Stimulated activated CD8-positive, alpha-beta memory T cell treated with anti-CD3 and anti-CD28 coated beads, Interleukin-4, amount 100 ng/mL, for 4 hours (primary cell): Measurements from ENCODE around the gene FAM180A.
"Not testable (repeated sequence)": the region's sequence is repeated elsewhere in the genome, so short reads cannot be mapped to it uniquely, and the experiment has no call there.

Source experiments
- DNase-seq, 2 donors: peaks; one replicate each; pipeline ENCODE4 v3.0.0-alpha.2; 2020; ENCODE audit warnings: low read depth in 2 of 2, low spot score in 1 of 2

FAM180A gene

GRCh38 chr7:135715055-135715522 lies 33.5 kb downstream of the FAM180A start:
- DNase-seq, result no peak

- no peak for DNase-seq
Observed at GRCh38 chr7:135714534-135715009, 34.0 kb downstream of the FAM180A start.

- DNase-seq, result no peak
Observed at GRCh38 chr7:135713836-135714470, 34.7 kb downstream of the FAM180A start.

- DNase-seq, result no peak
Observed at GRCh38 chr7:135712796-135713195, 35.8 kb downstream of the FAM180A start.

GRCh38 chr7:135712182-135712782 lies 36.3 kb downstream of the FAM180A start:
- no peak for DNase-seq

- DNase-seq, result no peak
Observed at GRCh38 chr7:135711139-135711469, 37.5 kb downstream of the FAM180A start.

GRCh38 chr7:135710417-135711138 lies 38.0 kb downstream of the FAM180A start:
- DNase-seq, result no peak

- DNase-seq, result no peak
Observed at GRCh38 chr7:135709508-135709907, 39.1 kb downstream of the FAM180A start.

GRCh38 chr7:135708041-135708440 lies 40.6 kb downstream of the FAM180A start:
- no peak for DNase-seq

- no peak for DNase-seq
Observed at GRCh38 chr7:135707570-135707966, 41.0 kb downstream of the FAM180A start.

GRCh38 chr7:135706858-135707569 lies 41.6 kb downstream of the FAM180A start:
- DNase-seq, result no peak

GRCh38 chr7:135706038-135706742 lies 42.4 kb downstream of the FAM180A start:
- no peak for DNase-seq

- no peak for DNase-seq
Observed at GRCh38 chr7:135704698-135705097, 43.9 kb downstream of the FAM180A start.

- no peak for DNase-seq
Observed at GRCh38 chr7:135704074-135704473, 44.5 kb downstream of the FAM180A start.

GRCh38 chr7:135697276-135698049 lies 51.1 kb downstream of the FAM180A start:
- no peak for DNase-seq

- no peak for DNase-seq
Observed at GRCh38 chr7:135693558-135693957, 55.1 kb downstream of the FAM180A start.

- DNase-seq, result not testable (repeated sequence)
Observed at GRCh38 chr7:135692606-135693005, 56.0 kb downstream of the FAM180A start.

GRCh38 chr7:135692055-135692454 lies 56.6 kb downstream of the FAM180A start:
- DNase-seq, result no peak

GRCh38 chr7:135690566-135690965 lies 58.0 kb downstream of the FAM180A start:
- DNase-seq, result no peak

GRCh38 chr7:135687466-135687865 lies 61.1 kb downstream of the FAM180A start:
- DNase-seq, result no peak
